Tibial nerve (tissue), 4 donors: ENCODE measurements around the gene VWA8.

Experiments
- EP300 ChIP-seq, 2 donors: sonication (generic); formaldehyde crosslinking; IDR thresholded peaks; one replicate each; pipeline ENCODE4 v1.6.1; 2017; ENCODE audit warnings: antibody characterized with exemption in 2 of 2, mild to moderate bottlenecking in 1 of 2
- POLR2A ChIP-seq, 2 donors: fragments of 450-650 bp; IDR thresholded peaks; one replicate each; pipeline ENCODE4 v1.6.1; 2017; ENCODE audit warnings: antibody characterized with exemption in 2 of 2, mild to moderate bottlenecking in 2 of 2, moderate library complexity in 2 of 2
- TF ChIP-seq, protein P1 (sequence below), 5 experiments: fragments of 200-600 bp in 3 of 5; fragments of 450-650 bp in 2 of 5; sonication (generic) in 3 of 5; IDR thresholded peaks; one replicate each; pipeline ENCODE4 v1.5.1; 2016 to 2019; ENCODE audit warnings: antibody characterized with exemption in 5 of 5, mild to moderate bottlenecking in 3 of 5, moderate library complexity in 2 of 5

DNA sequence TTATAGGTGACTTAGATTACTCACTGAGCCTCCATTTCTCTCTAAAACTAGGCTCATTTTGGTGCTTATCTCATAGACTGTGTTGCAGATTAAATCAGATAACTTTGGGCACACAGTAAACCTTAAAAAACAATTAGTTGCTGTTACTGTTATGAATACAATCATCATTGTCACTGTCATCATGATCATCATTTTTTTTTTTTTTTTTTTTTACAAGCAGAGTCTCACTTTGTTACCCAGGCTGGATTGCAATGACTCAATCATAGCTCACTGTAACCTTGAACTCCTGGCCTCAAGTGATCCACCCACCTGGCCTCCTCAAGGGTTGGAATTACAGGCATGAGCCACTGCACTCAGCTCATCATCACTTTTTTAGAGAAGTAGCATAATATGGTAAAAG, 60.0 kb downstream of the VWA8 start:
- TF ChIP-seq, protein P1, sequence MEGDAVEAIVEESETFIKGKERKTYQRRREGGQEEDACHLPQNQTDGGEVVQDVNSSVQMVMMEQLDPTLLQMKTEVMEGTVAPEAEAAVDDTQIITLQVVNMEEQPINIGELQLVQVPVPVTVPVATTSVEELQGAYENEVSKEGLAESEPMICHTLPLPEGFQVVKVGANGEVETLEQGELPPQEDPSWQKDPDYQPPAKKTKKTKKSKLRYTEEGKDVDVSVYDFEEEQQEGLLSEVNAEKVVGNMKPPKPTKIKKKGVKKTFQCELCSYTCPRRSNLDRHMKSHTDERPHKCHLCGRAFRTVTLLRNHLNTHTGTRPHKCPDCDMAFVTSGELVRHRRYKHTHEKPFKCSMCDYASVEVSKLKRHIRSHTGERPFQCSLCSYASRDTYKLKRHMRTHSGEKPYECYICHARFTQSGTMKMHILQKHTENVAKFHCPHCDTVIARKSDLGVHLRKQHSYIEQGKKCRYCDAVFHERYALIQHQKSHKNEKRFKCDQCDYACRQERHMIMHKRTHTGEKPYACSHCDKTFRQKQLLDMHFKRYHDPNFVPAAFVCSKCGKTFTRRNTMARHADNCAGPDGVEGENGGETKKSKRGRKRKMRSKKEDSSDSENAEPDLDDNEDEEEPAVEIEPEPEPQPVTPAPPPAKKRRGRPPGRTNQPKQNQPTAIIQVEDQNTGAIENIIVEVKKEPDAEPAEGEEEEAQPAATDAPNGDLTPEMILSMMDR (IDR thresholded peaks at IDR 0.05), result no peak
- TF ChIP-seq POLR2A (IDR thresholded peaks at IDR 0.05) (no peak), EP300 (IDR thresholded peaks at IDR 0.05) (no peak)
